Non-pigmented ciliary epithelial cell (primary cell): Measurements from ENCODE around the gene ACY1.

Source experiments
- DNase-seq: peaks from one replicate; pipeline ENCODE4 v3.0.0-alpha.2; 2010; ENCODE audit warnings: low read depth

ACY1 gene

DNA sequence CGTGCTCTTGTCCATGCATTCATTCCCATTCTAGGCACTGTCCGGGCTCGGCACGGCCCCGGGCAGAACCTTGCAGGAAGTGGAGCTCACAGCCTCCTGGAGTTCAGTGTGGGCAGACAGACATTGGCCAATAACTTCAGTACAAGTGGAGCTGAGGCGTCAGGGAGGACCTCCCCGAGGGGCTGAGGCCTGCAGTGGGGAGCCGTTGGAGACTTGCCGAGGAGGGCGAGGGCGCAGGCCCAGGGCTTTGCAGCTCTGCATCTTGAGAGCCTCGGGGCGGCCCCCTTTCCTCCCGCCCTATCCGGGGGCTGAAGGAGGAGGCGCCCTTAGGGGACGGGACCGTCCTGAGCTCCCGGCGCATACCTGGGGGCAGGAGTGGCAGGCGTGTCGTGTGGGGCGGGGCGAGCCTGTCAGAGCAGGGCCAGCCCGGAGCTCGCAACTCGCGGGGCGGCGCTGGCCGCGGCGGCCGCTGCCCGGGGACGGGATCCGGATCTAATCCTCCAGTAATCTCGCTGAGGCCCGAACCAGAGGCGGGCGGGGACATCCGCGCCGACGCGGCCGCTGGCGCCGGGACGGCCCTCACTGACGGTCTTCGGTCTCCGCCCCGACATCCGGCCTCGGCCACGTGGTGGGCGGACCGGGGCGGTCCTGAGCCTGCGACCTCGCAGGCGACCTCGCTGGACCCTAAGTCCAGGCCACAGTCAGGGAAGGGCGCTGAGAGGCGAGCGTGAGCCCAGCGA lies at the start of gene ACY1:
ACY1 (plus strand) TSS at position 698 of the 740 bp plus-strand sequence. CDS start 530 bp downstream, outside the sequence.
- DNase-seq: no peak

DNA sequence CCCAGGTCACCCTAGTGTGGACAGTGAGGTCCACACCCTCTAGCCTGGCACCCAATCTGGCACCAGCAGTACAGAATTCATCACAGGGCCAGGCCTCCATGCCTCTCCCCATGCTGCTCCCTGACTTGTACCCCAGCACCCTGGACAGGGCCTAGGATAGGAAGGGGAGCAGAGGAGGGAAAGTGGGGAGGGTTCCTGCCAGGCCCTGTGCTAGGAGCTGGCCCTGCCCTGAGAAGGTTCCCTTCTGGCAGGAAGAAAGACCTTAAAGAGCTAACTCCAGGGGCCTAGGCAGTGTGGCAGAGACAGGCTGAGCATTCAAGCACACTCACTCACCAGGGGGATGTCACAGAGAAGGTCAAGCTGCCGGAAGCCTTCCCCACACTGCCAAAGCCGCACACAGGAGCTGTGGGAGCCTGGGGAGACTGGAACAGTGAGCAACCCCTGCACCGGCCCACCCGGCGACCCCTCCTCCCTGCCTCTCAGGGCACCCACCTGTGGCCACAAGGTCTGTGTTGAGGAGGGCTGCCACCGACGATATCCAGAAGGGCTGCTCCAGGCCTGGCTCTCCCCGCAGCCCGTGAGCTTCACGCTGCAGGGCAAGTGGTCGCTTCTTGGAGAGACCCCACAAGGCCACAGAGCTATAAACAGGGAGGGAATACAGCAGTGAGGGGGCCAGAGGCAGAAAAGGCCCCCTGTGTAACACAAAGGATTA lies 49.0 kb upstream of the ACY1 start:
- DNase-seq: no peak

GRCh38 chr3:51934991-51935885 lies 48.1 kb upstream of the ACY1 start:
- DNase-seq: no peak

- no peak for DNase-seq
Observed at GRCh38 chr3:51935886-51936755, 47.2 kb upstream of the ACY1 start.

DNA sequence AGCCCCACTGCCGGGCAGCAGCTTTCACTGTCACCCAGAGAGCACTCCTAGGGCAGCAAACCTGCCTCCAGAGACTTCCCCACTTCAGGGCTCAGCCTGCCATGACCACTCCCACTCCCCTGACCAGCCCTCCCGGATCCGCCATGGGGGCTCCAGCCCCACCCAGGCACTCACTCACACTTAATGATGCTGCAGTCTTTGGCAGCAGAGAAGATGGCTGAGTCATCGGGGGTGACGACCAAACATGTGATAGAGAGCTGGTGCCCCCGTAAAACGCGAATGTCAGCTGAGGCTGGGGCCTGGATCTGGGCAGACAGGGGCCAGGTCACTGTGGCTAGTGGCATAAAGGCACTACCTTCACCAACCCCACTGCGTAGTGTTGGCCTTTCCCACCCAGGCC lies 46.3 kb upstream of the ACY1 start:
- DNase-seq: no peak

DNA sequence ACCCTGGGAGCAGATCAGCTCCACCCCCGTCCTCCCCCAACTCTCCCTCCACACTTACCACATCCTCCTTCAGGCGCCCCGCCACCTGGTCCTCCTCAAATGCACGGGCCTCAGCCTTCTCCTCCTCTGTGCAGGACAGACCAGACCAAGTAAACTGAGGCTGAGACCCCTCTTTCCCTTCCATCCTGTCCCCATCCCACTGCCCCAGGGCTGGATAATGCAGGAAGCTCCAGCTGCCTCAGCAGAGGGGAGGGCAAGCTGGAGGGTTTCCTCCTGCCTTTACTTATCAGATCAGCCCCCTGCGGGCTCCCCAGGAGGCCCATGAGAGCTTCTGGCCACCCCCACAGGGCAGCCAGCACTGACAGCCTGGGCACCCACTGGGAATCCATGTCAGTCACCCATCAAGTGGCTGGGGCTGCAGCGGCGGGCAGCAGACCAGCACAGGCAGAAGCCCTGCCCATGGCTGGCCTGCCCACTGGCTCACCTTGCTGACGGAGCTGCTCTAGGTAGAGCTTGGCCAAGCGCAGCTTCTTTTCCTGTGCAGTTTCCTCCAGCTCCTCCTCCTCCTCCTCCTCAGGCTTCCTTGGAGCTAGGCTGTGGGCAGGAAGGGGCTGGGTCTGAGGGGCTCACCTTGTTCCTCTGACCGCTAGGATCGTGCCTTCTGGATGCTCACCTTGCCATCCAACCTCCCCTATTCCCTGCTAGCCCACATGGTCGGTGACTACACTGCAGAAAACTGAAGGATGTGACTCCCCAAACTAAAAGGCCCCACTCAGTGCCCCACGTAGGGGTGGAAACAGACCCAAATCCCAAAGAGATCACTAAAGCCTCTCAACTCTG lies 45.5 kb upstream of the ACY1 start:
- DNase-seq: no peak

- no peak for DNase-seq
Observed at GRCh38 chr3:51938780-51939425, 44.4 kb upstream of the ACY1 start.

- DNase-seq: no peak
Observed at GRCh38 chr3:51940648-51941462, 42.5 kb upstream of the ACY1 start.

DNA sequence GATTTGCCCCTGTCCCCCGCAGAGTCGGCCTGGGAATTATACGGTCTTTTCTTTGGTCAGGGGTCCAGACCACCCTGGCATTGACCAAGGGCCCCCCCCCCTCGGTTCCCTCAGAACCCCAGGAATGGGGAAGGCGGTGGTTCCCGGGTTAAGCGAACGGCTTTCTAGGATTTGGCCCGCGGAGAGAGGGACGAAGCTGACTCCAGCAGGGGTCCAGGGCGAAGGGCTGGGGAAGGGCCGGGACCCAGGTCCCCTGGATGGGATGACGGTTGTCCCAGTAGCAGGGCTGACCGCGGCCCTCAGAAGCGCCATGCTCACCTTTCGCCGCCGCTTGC lies 41.9 kb upstream of the ACY1 start:
- DNase-seq: no peak

- DNase-seq: peak; percentile 99
Observed at GRCh38 chr3:51941798-51942602, 41.3 kb upstream of the ACY1 start, which contains the start of the genes PARP3 and RRP9. Gene PARP3, plus strand, starts transcription at chr3:51942363. Its CDS starts 993 bp downstream, at chr3:51943356. Gene RRP9, minus strand, starts transcription at chr3:51941904. Its CDS starts 37 bp downstream, at chr3:51941867.

GRCh38 chr3:51942603-51943450 lies 40.5 kb upstream of the ACY1 start:
- no peak for DNase-seq

GRCh38 chr3:51943451-51944391 lies 39.6 kb upstream of the ACY1 start:
- DNase-seq: no peak

- no peak for DNase-seq
Observed at GRCh38 chr3:51944451-51945021, 38.8 kb upstream of the ACY1 start.

DNA sequence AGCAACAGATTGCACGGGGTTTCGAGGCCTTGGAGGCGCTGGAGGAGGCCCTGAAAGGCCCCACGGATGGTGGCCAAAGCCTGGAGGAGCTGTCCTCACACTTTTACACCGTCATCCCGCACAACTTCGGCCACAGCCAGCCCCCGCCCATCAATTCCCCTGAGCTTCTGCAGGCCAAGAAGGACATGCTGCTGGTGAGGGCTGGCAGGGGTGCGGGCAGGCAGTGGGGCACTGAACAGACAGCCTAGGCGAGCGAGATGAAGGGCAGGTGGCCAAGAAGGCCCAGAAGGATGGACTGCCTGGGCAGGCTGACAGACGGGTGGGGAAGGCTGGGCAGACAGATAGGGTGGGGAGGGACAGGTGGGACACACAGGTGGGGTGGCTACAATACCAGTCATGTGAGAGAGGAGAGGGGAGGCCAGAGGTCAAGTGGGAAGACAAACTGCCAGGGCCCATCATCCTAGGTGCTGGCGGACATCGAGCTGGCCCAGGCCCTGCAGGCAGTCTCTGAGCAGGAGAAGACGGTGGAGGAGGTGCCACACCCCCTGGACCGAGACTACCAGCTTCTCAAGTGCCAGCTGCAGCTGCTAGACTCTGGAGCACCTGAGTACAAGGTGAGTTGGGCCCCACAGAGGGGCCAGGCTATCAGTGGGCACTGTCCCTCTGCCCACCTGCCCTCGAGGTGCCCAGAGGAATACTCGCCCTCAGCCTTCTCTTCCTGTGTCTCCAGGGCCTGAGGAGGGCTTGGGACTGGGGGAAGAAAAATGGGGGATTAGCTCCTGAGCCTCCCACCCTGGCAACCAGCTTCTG lies 38.1 kb upstream of the ACY1 start:
- no peak for DNase-seq
